ENCODE measurements around the gene ATP8B3. TPM values are rescaled to one million over a fixed set of nuclear protein-coding genes. Genes with fewer than 3 reads are reported as not detected.

The ATP8B3 gene
- total RNA-seq, 2 donors from 2014 or later = 2.3 to 2.8 TPM

Other genes with a start within 250 kb of the ATP8B3 start
- gene MEX3D, start 244.0 kb downstream of the ATP8B3 start, total RNA-seq = 1 to 10 TPM; 6.8 to 7.4 TPM
- gene MBD3, start 219.4 kb downstream of the ATP8B3 start, total RNA-seq = 100 to 1,000 TPM in 1 of 2 donors, 10 to 100 TPM in 1; 92.5 to 233 TPM
- gene UQCR11, start 206.8 kb downstream of the ATP8B3 start, total RNA-seq = 100 to 1,000 TPM; 179 to 184 TPM
- 10 to 100 TPM; 60.4 to 87.9 TPM for gene TCF3, start 159.7 kb downstream of the ATP8B3 start, total RNA-seq
- gene ONECUT3, start 58.8 kb downstream of the ATP8B3 start, total RNA-seq = not detected
- gene REXO1, start 36.2 kb upstream of the ATP8B3 start, total RNA-seq = 100 to 1,000 TPM in 1 of 2 donors, 10 to 100 TPM in 1; 69.1 to 103 TPM
- gene KLF16, start 51.3 kb upstream of the ATP8B3 start, total RNA-seq = 10 to 100 TPM; 18.0 to 49.8 TPM
- 100 to 1,000 TPM; 127 to 132 TPM for gene ABHD17A, start 73.2 kb upstream of the ATP8B3 start, total RNA-seq
- gene ADAT3, start 93.1 kb upstream of the ATP8B3 start, total RNA-seq = 10 to 100 TPM in 1 of 2 donors, 1 to 10 TPM in 1; 7.5 to 13.3 TPM
- 10 to 100 TPM; 34.8 to 66.2 TPM for gene SCAMP4, start 93.1 kb upstream of the ATP8B3 start, total RNA-seq
- 100 to 1,000 TPM in 1 of 2 donors, 10 to 100 TPM in 1; 57.5 to 103 TPM for gene CSNK1G2, start 128.9 kb upstream of the ATP8B3 start, total RNA-seq
- gene BTBD2, start 203.4 kb upstream of the ATP8B3 start, total RNA-seq = 10 to 100 TPM; 19.9 to 23.0 TPM
- gene MKNK2, start 239.0 kb upstream of the ATP8B3 start, total RNA-seq = 100 to 1,000 TPM; 303 to 308 TPM

Data from natural killer cell treated with Interleukin-12 subunit alpha and Interleukin-12 subunit beta and Interleukin-15 and Interleukin-18, amount 100 ng/mL, for 72 hours (primary cell).